Measurements from ENCODE around the gene TRIM59. TPM values are rescaled to one million over a fixed set of nuclear protein-coding genes. Genes with fewer than 3 reads are reported as not detected.
A peak's percentile ranks its signal among the peaks of the same experiment; 100 is the strongest.

The TRIM59 gene
- total and polyA plus RNA-seq, 2 donors (not counting 1 experiment from before 2014, with no cell fraction given), result 5.0 to 22.0 TPM

DNA sequence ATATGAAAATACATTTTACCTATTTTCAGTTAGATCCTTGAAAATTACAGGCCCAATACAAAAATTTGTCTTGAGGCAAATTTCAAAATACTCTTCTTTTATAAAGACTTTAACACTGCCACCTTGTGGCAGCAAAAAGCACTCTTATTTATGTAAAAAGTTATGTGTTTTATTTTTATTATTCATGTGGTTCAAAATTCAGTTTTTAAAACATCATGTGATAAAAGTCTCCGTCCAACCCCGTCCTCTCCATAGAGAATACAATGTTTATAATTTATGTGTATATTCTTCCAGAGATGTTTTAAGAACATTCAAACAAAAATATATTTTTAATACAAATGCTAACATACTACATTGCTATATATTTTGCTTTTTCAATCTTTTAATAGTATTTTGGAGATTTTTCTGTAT is 36.9 kb upstream of the TRIM59 start:
- intact Hi-C loops (cut with micrococcal nuclease), result loop anchor here (5.0 to 10.0 kb wide), 4 partner anchors 39 to 1642 kb away; partner anchors contain the start of gene TRIM59
- TF ChIP-seq CTCF (IDR thresholded peaks at IDR 0.05), result peak; percentile 83
- no peak for TF ChIP-seq EZH2 (IDR thresholded peaks at IDR 0.05; ENCODE audit: borderline replicate concordance, insufficient read depth, low read depth, low read length, poor library complexity, severe bottlenecking)
- CTCF ChIA-PET, result interaction anchor here (1.0 to 1.3 kb wide), 2 partner anchors 13 to 602 kb away, joined by 4 to 5 read pairs; no protein-coding TSS in a partner anchor
- H3K4me3 Mint-ChIP-seq, result no peak overlapping the region
- POLR2A ChIA-PET, result no interaction called here
- Histone ChIP-seq H4K20me1 (ENCODE audit: control insufficient read depth, insufficient read depth, low read length, poor library complexity, severe bottlenecking) (no peaks in the 10 kb centered on the region), H3K79me2 (ENCODE audit: control insufficient read depth, insufficient read depth, low read length) (no peaks in the 10 kb centered on the region), H3K27me3 (replicated peaks in 1 of 4; ENCODE audit: control extremely low read depth in 1 of 4, control insufficient read depth in 3 of 4, insufficient read depth in 4 of 4, low read length in 3 of 4) (no peaks in the 10 kb centered on the region), H3K36me3 (replicated peaks in 1 of 2; ENCODE audit: control extremely low read depth in 1 of 2, control insufficient read depth in 1 of 2, extremely low read depth in 1 of 2, insufficient read depth in 2 of 2, low read length in 1 of 2) (no peaks in the 10 kb centered on the region), H3K4me3 (ENCODE audit: control extremely low read depth in 1 of 5, extremely low read depth in 1 of 5, insufficient read depth in 1 of 5, low read depth in 2 of 5, low read length in 4 of 5) (no peak overlapping the region), H3K4me2 (replicated peaks; ENCODE audit: low read depth, low read length, poor library complexity, severe bottlenecking) (peak overlapping the region; percentile 61), H2AFZ (ENCODE audit: insufficient read depth, low read depth, low read length, poor library complexity, severe bottlenecking) (no peak overlapping the region), H3K9ac (ENCODE audit: low read length) (no peak overlapping the region), H3K27ac (ENCODE audit: low read length in 2 of 2) (no peak overlapping the region), H3K9me3 (ENCODE audit: control extremely low read depth in 1 of 3, control insufficient read depth in 2 of 3, insufficient read depth in 1 of 3, low read length in 2 of 3) (no peaks in the 10 kb centered on the region), H3K4me1 (ENCODE audit: control insufficient read depth in 2 of 2, insufficient read depth in 2 of 2, low read length in 2 of 2) (peaks cover 3 to 7% of the 10 kb centered on the region in 2 donors)
- no peak for ATAC-seq (ENCODE audit: low read depth)
- H3K4me1 Mint-ChIP-seq, result peaks cover 8% of the 10 kb centered on the region
- no peaks in the 10 kb centered on the region for H3K9me3 Mint-ChIP-seq (ENCODE audit: insufficient read depth)
- no peaks in the 10 kb centered on the region for H3K27me3 Mint-ChIP-seq
- DNase-seq, result peak; percentile 48
- no CpG with 5 or more reads among the region's 2 CpGs for WGBS (ENCODE audit: insufficient coverage)
- H3K27ac Mint-ChIP-seq, result no peak overlapping the region

DNA sequence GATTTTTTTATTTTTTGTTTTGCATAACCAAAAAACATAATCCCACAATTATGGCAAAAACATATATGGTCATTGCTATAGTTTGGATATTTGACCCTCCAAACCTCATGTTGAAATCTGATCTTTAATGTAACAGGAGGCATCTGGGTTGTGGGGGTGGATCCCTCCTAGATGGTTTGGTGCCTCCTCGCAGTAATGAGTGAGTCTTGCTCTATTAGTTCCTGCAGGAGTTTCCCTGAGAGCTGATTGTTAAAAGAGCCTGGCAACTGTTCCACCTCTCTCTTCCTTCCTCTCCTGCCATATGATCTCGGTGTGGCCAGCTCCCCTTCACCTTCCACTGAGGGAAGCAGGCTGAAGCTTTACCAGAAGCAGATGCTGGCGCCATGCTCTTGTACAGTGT is 33.2 kb upstream of the TRIM59 start:
- 56% methylated on average over 1 of the region's 3 CpGs for WGBS (ENCODE audit: insufficient coverage)
- intact Hi-C loops (cut with micrococcal nuclease), result loop anchor here (10.0 kb wide), 1 partner anchor 1638 kb away; no protein-coding TSS in a partner anchor

More for the DNA sequence above, 33.2 kb upstream of the TRIM59 start:
- Histone ChIP-seq H3K4me2 (replicated peaks; ENCODE audit: low read depth, low read length, poor library complexity, severe bottlenecking) (no peak overlapping the region), H3K9me3 (ENCODE audit: control extremely low read depth in 1 of 3, control insufficient read depth in 2 of 3, insufficient read depth in 1 of 3, low read length in 2 of 3) (no peaks in the 10 kb centered on the region), H3K9ac (ENCODE audit: low read length) (no peak overlapping the region), H3K4me3 (ENCODE audit: control extremely low read depth in 1 of 5, extremely low read depth in 1 of 5, insufficient read depth in 1 of 5, low read depth in 2 of 5, low read length in 4 of 5) (no peak overlapping the region), H3K79me2 (ENCODE audit: control insufficient read depth, insufficient read depth, low read length) (no peaks in the 10 kb centered on the region), H3K27ac (ENCODE audit: low read length in 2 of 2) (no peak overlapping the region), H4K20me1 (ENCODE audit: control insufficient read depth, insufficient read depth, low read length, poor library complexity, severe bottlenecking) (no peaks in the 10 kb centered on the region), H3K27me3 (replicated peaks in 1 of 4; ENCODE audit: control extremely low read depth in 1 of 4, control insufficient read depth in 3 of 4, insufficient read depth in 4 of 4, low read length in 3 of 4) (no peaks in the 10 kb centered on the region), H2AFZ (ENCODE audit: insufficient read depth, low read depth, low read length, poor library complexity, severe bottlenecking) (no peak overlapping the region), H3K4me1 (ENCODE audit: control insufficient read depth in 2 of 2, insufficient read depth in 2 of 2, low read length in 2 of 2) (peaks cover 3 to 7% of the 10 kb centered on the region in 2 donors), H3K36me3 (replicated peaks in 1 of 2; ENCODE audit: control extremely low read depth in 1 of 2, control insufficient read depth in 1 of 2, extremely low read depth in 1 of 2, insufficient read depth in 2 of 2, low read length in 1 of 2) (no peaks in the 10 kb centered on the region)
- ATAC-seq (ENCODE audit: low read depth) (no peak), DNase-seq (no peak)
- ChIA-PET POLR2A (no interaction called here), CTCF (interaction anchor here (1.0 to 1.2 kb wide), 2 partner anchors 449 to 598 kb away, joined by 3 read pairs; no protein-coding TSS in a partner anchor)
- no peaks in the 10 kb centered on the region for H3K9me3 Mint-ChIP-seq (ENCODE audit: insufficient read depth)
- no peak overlapping the region for H3K27ac Mint-ChIP-seq
- no peak overlapping the region for H3K4me3 Mint-ChIP-seq
- H3K4me1 Mint-ChIP-seq, result peaks cover 8% of the 10 kb centered on the region
- no peak for TF ChIP-seq EZH2 (IDR thresholded peaks at IDR 0.05; ENCODE audit: borderline replicate concordance, insufficient read depth, low read depth, low read length, poor library complexity, severe bottlenecking)
- no peak for TF ChIP-seq CTCF (IDR thresholded peaks at IDR 0.05)
- H3K27me3 Mint-ChIP-seq, result peaks cover 5% of the 10 kb centered on the region

Measured in B cell (primary cell).